Body of pancreas (tissue), 4 donors: ENCODE measurements around the gene SPRED2.

Experiments used
- CTCF ChIP-seq, 7 experiments: fragments of 450-650 bp in 4 of 7; fragments of 200-600 bp in 3 of 7; sonication (generic) in 3 of 7; IDR thresholded peaks; one replicate each; pipeline ENCODE4 v1.5.1; 2016 to 2019; ENCODE audit warnings: antibody characterized with exemption in 7 of 7
- POLR2A ChIP-seq, 3 donors: fragments of 450-650 bp; IDR thresholded peaks; one replicate each; pipeline ENCODE4 v1.6.1; 2016; ENCODE audit warnings: antibody characterized with exemption in 3 of 3, mild to moderate bottlenecking in 2 of 3

- TF ChIP-seq CTCF (IDR thresholded peaks at IDR 0.05) (no peak), POLR2A (IDR thresholded peaks at IDR 0.05) (no peak)
These were observed 63.9 kb downstream of the SPRED2 start for GRCh38 chr2:65368468-65368867.
